ENCODE measurements around the gene LRRC71.

GRCh38 chr1:156922986-156923669 is 2.7 kb downstream of the LRRC71 start:
- TF ChIP-seq CTCF (IDR thresholded peaks at IDR 0.05) (no peak), EZH2 (IDR thresholded peaks at IDR 0.05; ENCODE audit: borderline replicate concordance, insufficient read depth, low read depth, low read length, poor library complexity, severe bottlenecking) (no peak)
